ENCODE data around the gene KCNT2.
A peak's percentile ranks its signal among the peaks of the same experiment; 100 is the strongest.
"Not testable (repeated sequence)": the region's sequence is repeated elsewhere in the genome, so short reads cannot be mapped to it uniquely, and the experiment has no call there.

Gene KCNT2

DNA sequence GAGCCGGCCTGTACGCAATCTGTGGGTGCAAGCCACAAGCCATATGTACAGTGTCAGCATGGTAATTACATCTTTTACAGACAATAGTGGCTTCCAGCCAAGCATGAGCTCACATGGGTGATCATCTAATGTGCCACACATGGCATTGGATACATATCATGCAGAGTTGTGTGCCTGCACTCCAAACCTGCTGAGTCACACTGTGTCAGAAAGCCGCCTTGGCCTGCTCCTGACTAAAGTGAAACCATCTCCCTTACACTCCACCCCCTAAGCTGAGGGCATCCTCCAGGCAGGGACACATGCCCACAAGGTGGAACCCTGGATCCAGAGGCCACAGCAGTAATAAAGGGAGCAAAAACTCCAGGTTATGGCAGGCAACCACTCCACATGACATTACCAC is 72.5 kb downstream of the KCNT2 start:
- Histone ChIP-seq H3K27me3 (replicated peaks; ENCODE audit: control insufficient read depth, insufficient read depth, low read length) (no peaks in the 10 kb centered on the region), H3K36me3 (ENCODE audit: control insufficient read depth, insufficient read depth, low read length) (no peaks in the 10 kb centered on the region), H3K4me3 (replicated peaks; ENCODE audit: low read depth, low read length) (no peak overlapping the region)
- TF ChIP-seq, protein P1, sequence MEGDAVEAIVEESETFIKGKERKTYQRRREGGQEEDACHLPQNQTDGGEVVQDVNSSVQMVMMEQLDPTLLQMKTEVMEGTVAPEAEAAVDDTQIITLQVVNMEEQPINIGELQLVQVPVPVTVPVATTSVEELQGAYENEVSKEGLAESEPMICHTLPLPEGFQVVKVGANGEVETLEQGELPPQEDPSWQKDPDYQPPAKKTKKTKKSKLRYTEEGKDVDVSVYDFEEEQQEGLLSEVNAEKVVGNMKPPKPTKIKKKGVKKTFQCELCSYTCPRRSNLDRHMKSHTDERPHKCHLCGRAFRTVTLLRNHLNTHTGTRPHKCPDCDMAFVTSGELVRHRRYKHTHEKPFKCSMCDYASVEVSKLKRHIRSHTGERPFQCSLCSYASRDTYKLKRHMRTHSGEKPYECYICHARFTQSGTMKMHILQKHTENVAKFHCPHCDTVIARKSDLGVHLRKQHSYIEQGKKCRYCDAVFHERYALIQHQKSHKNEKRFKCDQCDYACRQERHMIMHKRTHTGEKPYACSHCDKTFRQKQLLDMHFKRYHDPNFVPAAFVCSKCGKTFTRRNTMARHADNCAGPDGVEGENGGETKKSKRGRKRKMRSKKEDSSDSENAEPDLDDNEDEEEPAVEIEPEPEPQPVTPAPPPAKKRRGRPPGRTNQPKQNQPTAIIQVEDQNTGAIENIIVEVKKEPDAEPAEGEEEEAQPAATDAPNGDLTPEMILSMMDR (IDR thresholded peaks at IDR 0.05; ENCODE audit: insufficient read depth, low read length, poor library complexity, severe bottlenecking): no peak
- DNase-seq (ENCODE audit: extremely low read depth, insufficient read length): peak; percentile 31

DNA sequence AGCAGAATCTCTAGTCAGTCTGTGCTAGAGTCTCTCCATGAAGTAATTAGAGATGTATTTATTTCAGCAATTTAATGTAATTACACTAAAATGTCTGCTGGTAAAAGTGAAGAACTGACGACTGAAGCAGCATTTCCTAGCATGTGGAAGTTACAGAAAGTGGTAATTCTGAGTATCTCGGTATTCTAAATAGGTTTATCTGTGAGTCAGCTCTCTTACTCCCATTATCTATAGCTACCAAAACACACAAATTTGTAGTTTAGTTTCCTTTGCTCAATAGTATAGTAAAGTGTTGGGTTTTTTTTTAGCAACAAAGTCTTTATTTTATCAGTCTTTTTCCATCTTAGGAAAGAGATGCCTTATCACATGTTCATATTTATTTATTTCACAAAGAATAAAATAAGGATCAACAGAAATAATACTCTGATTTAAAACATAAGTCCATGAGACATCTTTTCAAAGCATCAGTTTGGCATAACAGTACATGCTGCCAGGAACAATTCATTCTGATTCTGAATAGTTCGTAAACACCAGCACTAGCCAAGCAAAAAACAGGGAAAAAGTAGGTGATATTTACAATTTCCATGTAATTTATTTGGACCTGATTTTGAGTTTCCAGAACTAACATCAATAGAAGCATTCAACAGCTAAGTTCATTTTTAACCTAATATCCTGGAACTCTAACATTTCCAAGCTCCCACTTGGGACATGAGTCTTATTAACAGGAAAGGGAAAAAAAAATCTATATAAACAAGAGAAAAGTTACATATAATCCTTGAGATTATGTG is 76.3 kb downstream of the KCNT2 start:
- TF ChIP-seq, protein P1 (IDR thresholded peaks at IDR 0.05; ENCODE audit: insufficient read depth, low read length, poor library complexity, severe bottlenecking): no peak
- no peak overlapping the region for H3K4me3 ChIP-seq (replicated peaks; ENCODE audit: low read depth, low read length)
- H3K36me3 ChIP-seq (ENCODE audit: control insufficient read depth, insufficient read depth, low read length): no peaks in the 10 kb centered on the region
- no peak for DNase-seq (ENCODE audit: extremely low read depth, insufficient read length)
- H3K27me3 ChIP-seq (replicated peaks; ENCODE audit: control insufficient read depth, insufficient read depth, low read length): no peaks in the 10 kb centered on the region

DNA sequence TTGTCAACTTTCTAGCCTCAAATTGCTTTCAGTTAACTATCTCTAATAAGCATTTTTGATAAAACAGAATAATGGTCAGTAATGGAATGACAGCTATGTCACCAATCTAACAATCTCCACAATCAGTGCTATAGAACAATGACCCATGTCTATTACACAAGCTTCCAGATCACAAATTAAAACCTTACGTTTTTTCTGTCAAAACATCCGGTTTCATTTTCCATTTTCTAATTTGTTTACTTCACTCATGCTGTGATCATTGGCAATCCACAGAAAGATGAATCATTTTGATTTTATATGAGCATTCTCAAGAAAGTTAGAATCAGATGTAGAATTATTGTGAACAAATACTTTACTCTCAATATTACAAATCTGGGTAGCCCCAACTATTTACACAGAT is 80.3 kb downstream of the KCNT2 start:
- no peaks in the 10 kb centered on the region for H3K36me3 ChIP-seq (ENCODE audit: control insufficient read depth, insufficient read depth, low read length)
- no peaks in the 10 kb centered on the region for H3K27me3 ChIP-seq (replicated peaks; ENCODE audit: control insufficient read depth, insufficient read depth, low read length)
- H3K4me3 ChIP-seq (replicated peaks; ENCODE audit: low read depth, low read length): no peak overlapping the region
- TF ChIP-seq, protein P1 (IDR thresholded peaks at IDR 0.05; ENCODE audit: insufficient read depth, low read length, poor library complexity, severe bottlenecking): no peak
- DNase-seq (ENCODE audit: extremely low read depth, insufficient read length): no peak

DNA sequence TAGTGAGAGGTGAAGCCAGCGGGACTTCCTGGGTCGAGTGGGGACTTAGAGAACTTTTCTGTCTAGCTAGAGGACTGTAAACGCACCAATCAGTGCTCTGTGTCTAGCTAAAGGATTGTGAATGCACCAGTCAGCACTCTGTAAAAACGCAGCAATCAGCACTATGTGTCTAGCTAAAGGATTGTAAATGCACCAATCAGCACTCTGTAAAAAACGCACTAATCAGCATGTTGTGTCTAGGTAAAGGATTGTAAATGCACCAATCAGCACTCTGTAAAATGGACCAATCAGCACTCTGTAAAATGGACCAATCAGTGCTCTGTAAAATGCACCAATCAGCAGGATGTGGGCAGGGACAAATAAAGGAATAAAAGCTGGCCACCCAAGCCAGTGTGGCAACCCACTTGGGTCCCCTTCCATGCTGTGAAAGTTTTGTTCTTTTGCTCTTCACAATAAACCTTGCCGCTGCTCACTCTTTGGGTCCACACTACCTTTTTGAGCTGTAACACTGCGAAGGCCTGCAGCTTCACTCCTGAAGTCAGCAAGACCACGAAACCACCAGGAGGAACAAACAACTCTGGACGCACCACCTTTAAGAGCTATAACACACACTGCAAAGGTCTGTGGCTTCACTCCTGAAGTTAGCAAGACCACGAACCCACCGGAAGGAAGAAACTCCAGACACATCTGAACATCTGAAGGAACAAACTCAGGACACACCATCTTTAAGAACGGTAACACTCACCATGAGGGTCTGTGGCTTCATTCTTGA is 85.5 kb downstream of the KCNT2 start:
- H3K36me3 ChIP-seq (ENCODE audit: control insufficient read depth, insufficient read depth, low read length); H3K27me3 ChIP-seq (replicated peaks; ENCODE audit: control insufficient read depth, insufficient read depth, low read length); H3K4me3 ChIP-seq (replicated peaks; ENCODE audit: low read depth, low read length); DNase-seq (ENCODE audit: extremely low read depth, insufficient read length): not testable (repeated sequence)

DNA sequence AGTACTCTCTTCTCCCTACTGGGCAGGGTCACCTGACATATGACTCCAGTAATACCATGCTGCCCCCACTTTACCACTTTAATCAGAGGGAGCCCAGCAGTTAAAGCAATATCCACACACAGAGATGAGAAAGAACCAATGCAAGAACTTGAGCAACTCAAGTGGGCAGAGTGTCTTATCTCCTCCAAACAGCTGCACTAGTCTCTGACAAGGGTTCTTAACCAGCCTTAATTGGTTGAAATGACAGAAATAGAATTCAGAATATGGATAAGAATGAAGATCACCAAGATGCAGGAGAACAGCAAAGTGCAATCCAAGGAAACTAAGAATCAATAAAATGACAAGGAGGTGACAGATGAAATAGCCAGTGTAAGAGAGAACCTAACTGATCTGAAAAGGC is 91.0 kb downstream of the KCNT2 start:
- TF ChIP-seq, protein P1 (IDR thresholded peaks at IDR 0.05; ENCODE audit: insufficient read depth, low read length, poor library complexity, severe bottlenecking): no peak
- Histone ChIP-seq H3K36me3 (ENCODE audit: control insufficient read depth, insufficient read depth, low read length) (no peaks in the 10 kb centered on the region), H3K27me3 (replicated peaks; ENCODE audit: control insufficient read depth, insufficient read depth, low read length) (no peaks in the 10 kb centered on the region), H3K4me3 (replicated peaks; ENCODE audit: low read depth, low read length) (no peak overlapping the region)
- no peak for DNase-seq (ENCODE audit: extremely low read depth, insufficient read length)

DNA sequence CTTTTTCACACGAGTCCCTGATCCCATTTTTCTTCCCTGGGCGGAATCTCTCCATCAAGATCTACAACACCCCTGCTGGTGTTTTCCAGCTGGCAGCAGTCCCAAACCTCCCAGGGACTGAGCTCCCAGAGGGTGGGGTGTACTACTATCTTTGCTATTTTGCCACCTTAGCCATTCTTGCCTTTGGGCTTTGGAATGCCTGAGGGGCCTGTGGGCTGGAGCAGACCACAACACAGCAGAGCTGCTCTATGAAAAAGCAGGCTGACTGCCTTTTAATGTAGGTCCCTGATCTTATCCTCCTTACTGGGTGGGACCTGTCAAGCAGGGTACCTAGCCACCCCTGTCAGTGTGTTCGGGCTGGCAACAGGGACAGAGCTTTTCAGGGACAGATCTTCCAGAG is 91.9 kb downstream of the KCNT2 start:
- Histone ChIP-seq H3K27me3 (replicated peaks; ENCODE audit: control insufficient read depth, insufficient read depth, low read length) (no peaks in the 10 kb centered on the region), H3K4me3 (replicated peaks; ENCODE audit: low read depth, low read length) (no peak overlapping the region), H3K36me3 (ENCODE audit: control insufficient read depth, insufficient read depth, low read length) (no peaks in the 10 kb centered on the region)
- TF ChIP-seq, protein P1 (IDR thresholded peaks at IDR 0.05; ENCODE audit: insufficient read depth, low read length, poor library complexity, severe bottlenecking): no peak
- no peak for DNase-seq (ENCODE audit: extremely low read depth, insufficient read length)

All from GM06990 (cell line).